Aorta (tissue), 5 donors: ENCODE measurements around the gene CACFD1. TPM values are rescaled to one million over a fixed set of nuclear protein-coding genes. Genes with fewer than 3 reads are reported as not detected.

Experiments used
- ATAC-seq: fragments of 200-7000 bp; cut with Tn5 transposase; one replicate; pipeline ENCODE4 v1.9.1; 2022; ENCODE audit warnings: moderate library complexity; ENCODE audit not compliant: low FRiP score
- DNase-seq, 2 donors: peaks; one replicate each; pipeline ENCODE4 v3.0.0-alpha.2; 2020
- H3K27ac ChIP-seq, 2 donors: one replicate each; pipeline ENCODE4 v1.5.1; 2013; ENCODE audit warnings: low read length in 2 of 2, mild to moderate bottlenecking in 2 of 2, moderate library complexity in 2 of 2, control low read depth in 1 of 2, inconsistent platforms in 1 of 2, low read depth in 1 of 2
- H3K27me3 ChIP-seq, 2 donors: one replicate each; pipeline ENCODE4 v1.6.1; 2013; ENCODE audit warnings: control low read depth in 1 of 2, low read length in 1 of 2, mild to moderate bottlenecking in 1 of 2, moderate library complexity in 1 of 2; ENCODE audit not compliant: insufficient read depth in 2 of 2, control insufficient read depth in 1 of 2
- H3K36me3 ChIP-seq, 2 donors: one replicate each; pipeline ENCODE4 v1.6.1; 2013; ENCODE audit warnings: control low read depth in 1 of 2, low read length in 1 of 2, mild to moderate bottlenecking in 1 of 2; ENCODE audit not compliant: insufficient read depth in 2 of 2, control insufficient read depth in 1 of 2
- H3K4me1 ChIP-seq, 2 donors: one replicate each; pipeline ENCODE4 v1.6.1; 2013; ENCODE audit warnings: low read length in 2 of 2, control low read depth in 1 of 2, mild to moderate bottlenecking in 1 of 2, moderate library complexity in 1 of 2; ENCODE audit not compliant: insufficient read depth in 2 of 2, control insufficient read depth in 1 of 2
- H3K4me3 ChIP-seq, 2 donors: one replicate each; pipeline ENCODE4 v1.5.1; 2013; ENCODE audit warnings: low read length in 2 of 2, control low read depth in 1 of 2, mild to moderate bottlenecking in 1 of 2
- H3K9me3 ChIP-seq: one replicate; pipeline ENCODE4 v1.6.1; 2013; ENCODE audit warnings: mild to moderate bottlenecking, low read length; ENCODE audit not compliant: control insufficient read depth
- WGBS, 2 donors: extraction: QIAGEN DNeasy Blood & Tissue Kit; methylation state at CpG; one replicate each; pipeline ENCODE4 v1.1.7; 2013; 5-methylcytosine and 5-hydroxymethylcytosine counted together
- intact Hi-C, 2 donors: fragments of 100-400 bp; cut with DNase I; formaldehyde crosslinking; loops; one replicate each; pipeline versions ENCODE4 v1.14.2 to v1.15.0; 2022
- polyA plus RNA-seq, 2 donors: library from polyadenylated mRNA; stranded (reverse); fragments of 200-250 nt; gene quantifications; one replicate each; pipeline ENCODE4 v1.2.3, GENCODE V29; 2013
- total RNA-seq, 2 donors: library from RNA; stranded (reverse); fragmentation: NEBNext Ultra II Directional; extraction: Animal tissue kit (Norgen Biotek cat#: 25700); gene quantifications; one replicate each; pipeline ENCODE4 v1.2.1, GENCODE V29; 2021
- donor health status: healthy with polysubstance abuse.
- donor health status: Bipolar disorder and iron deficiency.
- donor health status: DM: no; HTN: no; CAD: no.
- donor health status: DM: no; HTN: no; CAD: no.
- donor health status: DM: yes; HTN: yes; CAD: no.

The CACFD1 gene
- total and polyA plus RNA-seq, 4 donors, result 8.1 to 15.9 (median 13.0) TPM

- H3K4me3 ChIP-seq, result no peak overlapping the region
- 40 to 41% methylated on average over 23 of the region's 23 CpGs for WGBS, 2 donors
- DNase-seq (peak; percentile 88), ATAC-seq (peak; percentile 70)
- peaks cover 5% of the 10 kb centered on the region for H3K9me3 ChIP-seq
- H3K4me1 ChIP-seq, result no peaks in the 10 kb centered on the region
- intact Hi-C loops, result no loop called here
- H3K27me3 ChIP-seq, result no peaks in the 10 kb centered on the region
- H3K36me3 ChIP-seq, result no peaks in the 10 kb centered on the region
- no peak overlapping the region for H3K27ac ChIP-seq
Observed at GRCh38 chr9:133505901-133506652, 46.3 kb downstream of the CACFD1 start.

- Histone ChIP-seq H3K36me3 (no peaks in the 10 kb centered on the region), H3K4me1 (no peaks in the 10 kb centered on the region), H3K9me3 (peaks cover 1% of the 10 kb centered on the region), H3K27ac (no peak overlapping the region), H3K4me3 (no peak overlapping the region), H3K27me3 (no peaks in the 10 kb centered on the region)
- intact Hi-C loops, result no loop called here
- peak; percentile 66 for ATAC-seq
- WGBS, 2 donors, result 81 to 82% methylated on average over 18 of the region's 18 CpGs
- peak; percentile 81 to 91 for DNase-seq
Observed at GRCh38 chr9:133506653-133507038, 46.9 kb downstream of the CACFD1 start.

- no peaks in the 10 kb centered on the region for H3K9me3 ChIP-seq
- no peak overlapping the region for H3K27ac ChIP-seq
- 95% methylated on average over 24 of the region's 24 CpGs for WGBS, 2 donors
- intact Hi-C loops, result no loop called here
- ATAC-seq (no peak), DNase-seq (no peak)
- H3K27me3 ChIP-seq, result no peaks in the 10 kb centered on the region
- H3K4me1 ChIP-seq, result no peaks in the 10 kb centered on the region
- H3K4me3 ChIP-seq, result no peak overlapping the region
- H3K36me3 ChIP-seq, result no peaks in the 10 kb centered on the region
Observed at GRCh38 chr9:133507246-133507965, 47.6 kb downstream of the CACFD1 start.

GRCh38 chr9:133508046-133508445 lies 48.3 kb downstream of the CACFD1 start:
- Histone ChIP-seq H3K4me3 (no peak overlapping the region), H3K36me3 (no peaks in the 10 kb centered on the region), H3K9me3 (no peaks in the 10 kb centered on the region), H3K27me3 (no peaks in the 10 kb centered on the region), H3K4me1 (no peaks in the 10 kb centered on the region), H3K27ac (no peak overlapping the region)
- ATAC-seq (no peak), DNase-seq (no peak)
- intact Hi-C loops, result no loop called here
- WGBS, 2 donors, result 90 to 91% methylated on average over 8 of the region's 8 CpGs

GRCh38 chr9:133509179-133510083 lies 49.7 kb downstream of the CACFD1 start:
- Histone ChIP-seq H3K4me3 (no peak overlapping the region), H3K27ac (no peak overlapping the region), H3K4me1 (no peaks in the 10 kb centered on the region), H3K9me3 (no peaks in the 10 kb centered on the region), H3K27me3 (no peaks in the 10 kb centered on the region), H3K36me3 (no peaks in the 10 kb centered on the region)
- ATAC-seq (no peak), DNase-seq (no peak)
- intact Hi-C loops, result no loop called here
- WGBS, 2 donors, result 4 to 6% methylated on average over 26 of the region's 26 CpGs

GRCh38 chr9:133510926-133511505 lies 51.2 kb downstream of the CACFD1 start:
- DNase-seq (no peak), ATAC-seq (no peak)
- 89 to 92% methylated on average over 27 of the region's 27 CpGs for WGBS, 2 donors
- H3K27ac ChIP-seq, result no peak overlapping the region
- H3K4me3 ChIP-seq, result no peak overlapping the region
- H3K27me3 ChIP-seq, result no peaks in the 10 kb centered on the region
- H3K9me3 ChIP-seq, result no peaks in the 10 kb centered on the region
- intact Hi-C loops, result no loop called here
- H3K4me1 ChIP-seq, result no peaks in the 10 kb centered on the region
- H3K36me3 ChIP-seq, result no peaks in the 10 kb centered on the region

GRCh38 chr9:133511607-133512006 lies 51.8 kb downstream of the CACFD1 start:
- H3K36me3 ChIP-seq, result no peaks in the 10 kb centered on the region
- intact Hi-C loops, result no loop called here
- no peaks in the 10 kb centered on the region for H3K4me1 ChIP-seq
- no peak overlapping the region for H3K4me3 ChIP-seq
- ATAC-seq (no peak), DNase-seq (no peak)
- no peak overlapping the region for H3K27ac ChIP-seq
- 88 to 89% methylated on average over 10 of the region's 10 CpGs for WGBS, 2 donors
- no peaks in the 10 kb centered on the region for H3K9me3 ChIP-seq
- H3K27me3 ChIP-seq, result no peaks in the 10 kb centered on the region
